ENCODE measurements around the gene SCARB2.
A peak's percentile ranks its signal among the peaks of the same experiment; 100 is the strongest.

The SCARB2 gene

GRCh38 chr4:76187152-76187551 lies 26.5 kb downstream of the SCARB2 start:
- DNase-seq (ENCODE audit: low read depth), result peak; percentile 25
- TF ChIP-seq, protein P1, sequence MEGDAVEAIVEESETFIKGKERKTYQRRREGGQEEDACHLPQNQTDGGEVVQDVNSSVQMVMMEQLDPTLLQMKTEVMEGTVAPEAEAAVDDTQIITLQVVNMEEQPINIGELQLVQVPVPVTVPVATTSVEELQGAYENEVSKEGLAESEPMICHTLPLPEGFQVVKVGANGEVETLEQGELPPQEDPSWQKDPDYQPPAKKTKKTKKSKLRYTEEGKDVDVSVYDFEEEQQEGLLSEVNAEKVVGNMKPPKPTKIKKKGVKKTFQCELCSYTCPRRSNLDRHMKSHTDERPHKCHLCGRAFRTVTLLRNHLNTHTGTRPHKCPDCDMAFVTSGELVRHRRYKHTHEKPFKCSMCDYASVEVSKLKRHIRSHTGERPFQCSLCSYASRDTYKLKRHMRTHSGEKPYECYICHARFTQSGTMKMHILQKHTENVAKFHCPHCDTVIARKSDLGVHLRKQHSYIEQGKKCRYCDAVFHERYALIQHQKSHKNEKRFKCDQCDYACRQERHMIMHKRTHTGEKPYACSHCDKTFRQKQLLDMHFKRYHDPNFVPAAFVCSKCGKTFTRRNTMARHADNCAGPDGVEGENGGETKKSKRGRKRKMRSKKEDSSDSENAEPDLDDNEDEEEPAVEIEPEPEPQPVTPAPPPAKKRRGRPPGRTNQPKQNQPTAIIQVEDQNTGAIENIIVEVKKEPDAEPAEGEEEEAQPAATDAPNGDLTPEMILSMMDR (IDR thresholded peaks at IDR 0.05; ENCODE audit: control insufficient read depth, extremely low read depth, insufficient read depth), result no peak
- peak overlapping the region; percentile 15; the same call in 1 of the 2 replicates for H3K4me3 ChIP-seq (ENCODE audit: low read depth, low read length)

DNA sequence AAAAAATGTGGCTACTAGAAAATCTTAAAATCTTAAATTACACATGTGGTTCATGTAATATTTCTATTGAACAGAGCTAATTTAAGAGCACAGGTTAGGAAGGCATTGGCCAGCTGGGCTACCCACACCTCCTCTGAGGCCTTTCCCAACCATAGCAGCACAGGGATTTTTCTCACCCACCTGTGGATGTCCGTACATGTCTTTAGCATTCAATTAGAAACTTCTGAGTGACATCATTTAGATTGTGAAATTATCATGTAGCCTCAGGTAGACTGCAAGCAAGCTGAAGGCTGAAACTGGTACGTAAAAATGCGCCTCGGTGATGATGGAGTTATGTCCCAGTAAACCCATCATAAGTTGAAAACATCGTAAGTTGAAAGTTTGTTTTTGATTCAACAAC lies 31.2 kb downstream of the SCARB2 start:
- DNase-seq (ENCODE audit: low read depth), result no peak
- H3K4me3 ChIP-seq (ENCODE audit: low read depth, low read length), result no peak overlapping the region
- TF ChIP-seq, protein P1 (IDR thresholded peaks at IDR 0.05; ENCODE audit: control insufficient read depth, extremely low read depth, insufficient read depth), result no peak

DNA sequence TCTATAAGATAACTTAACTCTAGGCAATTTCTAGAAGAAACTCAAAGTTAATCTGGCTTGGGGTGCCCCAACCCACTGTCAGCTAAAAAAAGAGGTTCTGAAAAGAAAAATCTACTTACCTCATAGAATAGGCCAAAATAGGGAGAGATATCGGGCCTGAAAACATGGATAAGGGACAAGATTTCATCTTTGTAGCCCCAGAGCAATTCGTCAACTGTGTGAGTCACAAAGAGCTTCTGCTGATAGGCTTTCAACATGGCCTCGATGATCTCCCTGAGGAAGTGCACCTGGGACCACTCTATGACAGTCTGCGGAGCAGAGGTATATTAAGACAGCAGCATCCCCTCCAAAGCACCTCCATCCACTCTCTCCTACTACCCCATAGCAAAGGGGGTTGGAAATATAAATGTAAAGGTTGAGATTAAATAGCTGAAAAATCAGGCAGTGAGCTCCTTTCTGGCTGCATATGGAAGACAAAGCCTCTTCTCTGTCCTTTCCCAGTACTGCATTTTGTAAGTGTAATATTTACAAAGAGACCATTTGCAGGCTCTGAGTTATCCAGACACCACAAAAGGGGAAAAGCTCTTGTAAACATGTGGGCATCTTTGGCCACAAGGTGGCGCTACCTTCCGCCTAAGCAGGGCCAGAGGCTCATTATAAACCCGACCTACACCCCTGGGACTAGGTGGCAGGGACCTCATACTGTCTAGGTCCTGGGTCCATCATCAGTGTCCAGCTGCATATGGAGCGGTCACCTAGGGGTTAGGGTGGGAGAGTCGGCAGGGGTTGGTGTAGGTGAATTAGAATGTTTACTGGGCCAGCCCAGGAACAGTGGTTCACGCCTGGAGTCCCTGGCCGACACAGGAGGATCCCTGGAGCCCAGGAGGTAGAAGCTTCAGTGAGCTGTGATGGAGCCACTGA lies 34.0 kb downstream of the SCARB2 start:
- H3K4me3 ChIP-seq (ENCODE audit: low read depth, low read length), result no peak overlapping the region
- DNase-seq (ENCODE audit: low read depth), result peak; percentile 48
- TF ChIP-seq, protein P1 (IDR thresholded peaks at IDR 0.05; ENCODE audit: control insufficient read depth, extremely low read depth, insufficient read depth), result peak; percentile 88

- H3K4me3 ChIP-seq (ENCODE audit: low read depth, low read length), result no peak overlapping the region
- no peak for DNase-seq (ENCODE audit: low read depth)
- TF ChIP-seq, protein P1 (IDR thresholded peaks at IDR 0.05; ENCODE audit: control insufficient read depth, extremely low read depth, insufficient read depth), result no peak
Observed at GRCh38 chr4:76178296-76178695, 35.3 kb downstream of the SCARB2 start.

GRCh38 chr4:76177709-76178108 lies 35.9 kb downstream of the SCARB2 start:
- DNase-seq (ENCODE audit: low read depth), result no peak
- TF ChIP-seq, protein P1 (IDR thresholded peaks at IDR 0.05; ENCODE audit: control insufficient read depth, extremely low read depth, insufficient read depth), result no peak
- H3K4me3 ChIP-seq (ENCODE audit: low read depth, low read length), result no peak overlapping the region

- H3K4me3 ChIP-seq (ENCODE audit: low read depth, low read length), result no peak overlapping the region
- TF ChIP-seq, protein P1 (IDR thresholded peaks at IDR 0.05; ENCODE audit: control insufficient read depth, extremely low read depth, insufficient read depth), result no peak
- DNase-seq (ENCODE audit: low read depth), result no peak
Observed at GRCh38 chr4:76175336-76175735, 38.3 kb downstream of the SCARB2 start.
